HepG2 (cell line): ENCODE data around the gene JMJD6. TPM values are rescaled to one million over a fixed set of nuclear protein-coding genes. Genes with fewer than 3 reads are reported as not detected.
A peak's percentile ranks its signal among the peaks of the same experiment; 100 is the strongest.

Source experiments
- ATF1 ChIP-seq: IDR thresholded peaks from 2 replicates; pipeline ENCODE4 v1.6.1; 2016; ENCODE audit warnings: mild to moderate bottlenecking, control low read depth
- CEBPG ChIP-seq: IDR thresholded peaks from 2 replicates; pipeline ENCODE4 v1.6.1; 2016
- FOSL2 ChIP-seq: sonication (generic); formaldehyde crosslinking; IDR thresholded peaks from 2 replicates; pipeline ENCODE4 v1.4.0; 2020; ENCODE audit warnings: missing genetic modification reagents
- KMT2A ChIP-seq: sonication (generic); formaldehyde crosslinking; IDR thresholded peaks from 2 replicates; pipeline ENCODE4 v1.4.0; 2020; ENCODE audit warnings: missing genetic modification reagents
- MYC ChIP-seq: sonication (generic); formaldehyde crosslinking; IDR thresholded peaks from 2 replicates; pipeline ENCODE4 v1.9.0; 2021; ENCODE audit warnings: missing genetic modification reagents, borderline replicate concordance
- NR2C2 ChIP-seq: sonication (generic); formaldehyde crosslinking; IDR thresholded peaks from 2 replicates; pipeline ENCODE4 v1.4.0; 2020; ENCODE audit warnings: missing genetic modification reagents, mild to moderate bottlenecking, moderate library complexity, borderline replicate concordance
- NR2F1 ChIP-seq, 2 experiments: fragments of 450-650 bp in 1 of 2; formaldehyde crosslinking in 1 of 2; IDR thresholded peaks; 2 replicates each; pipeline versions ENCODE4 v1.5.0 to v1.6.1; 2016 to 2020; ENCODE audit warnings: mild to moderate bottlenecking in 1 of 2, missing compliant biosample characterization in 1 of 2, missing genetic modification reagents in 1 of 2, moderate library complexity in 1 of 2
- PHF21A ChIP-seq: sonication (generic); formaldehyde crosslinking; IDR thresholded peaks from 2 replicates; pipeline ENCODE4 v1.5.0; 2020; ENCODE audit warnings: mild to moderate bottlenecking, missing genetic modification reagents
- TAF15 ChIP-seq: fragments of 200-400 bp; formaldehyde crosslinking; IDR thresholded peaks from one replicate; pipeline ENCODE4 v1.6.1; 2018; ENCODE audit warnings: mild to moderate bottlenecking, low read depth, low read length; ENCODE audit not compliant: poor library complexity, severe bottlenecking
- ZC3H13 ChIP-seq: sonication (generic); formaldehyde crosslinking; IDR thresholded peaks from 2 replicates; pipeline ENCODE4 v1.8.1; 2023; ENCODE audit warnings: mild to moderate bottlenecking, missing genetic modification reagents, moderate library complexity
- ZMYM4 ChIP-seq: sonication (generic); formaldehyde crosslinking; IDR thresholded peaks from 2 replicates; pipeline ENCODE4 v1.8.1; 2023; ENCODE audit warnings: mild to moderate bottlenecking, missing genetic modification reagents
- ZNF224 ChIP-seq: sonication (generic); formaldehyde crosslinking; IDR thresholded peaks from 2 replicates; pipeline ENCODE4 v1.5.0; 2020; ENCODE audit warnings: mild to moderate bottlenecking, missing genetic modification reagents
- ZNF333 ChIP-seq: sonication (generic); formaldehyde crosslinking; IDR thresholded peaks from 2 replicates; pipeline ENCODE4 v1.4.0; 2020; ENCODE audit warnings: mild to moderate bottlenecking, missing genetic modification reagents, borderline replicate concordance
- ZNF781 ChIP-seq: sonication (generic); formaldehyde crosslinking; IDR thresholded peaks from 2 replicates; pipeline ENCODE4 v1.5.1; 2020; ENCODE audit warnings: borderline replicate concordance, mild to moderate bottlenecking, missing genetic modification reagents; ENCODE audit errors: not compliant biosample characterization
- polyA plus RNA-seq, 8 experiments: library from polyadenylated mRNA; depleted of rRNA in 3 of 8; stranded (reverse) in 7 of 8; unstranded in 1 of 8; fragments of >200 nt; fragmentation: Illumina TruSeq in 4 of 8; extraction: Trizol in 4 of 8; gene quantifications; 2 replicates each; pipeline versions ENCODE4 v1.2.1 to v1.2.3, GENCODE V29; 2011 to 2016; ENCODE audit warnings: low read depth in 4 of 8, missing spikeins in 1 of 8, mixed read lengths in 1 of 8; ENCODE audit not compliant: insufficient read depth in 1 of 8
- total RNA-seq, 5 experiments: library from RNA; depleted of rRNA; stranded (reverse); fragments of >200 nt; fragmentation: Illumina TruSeq; extraction: Trizol; gene quantifications; 2 replicates each; pipeline ENCODE4 v1.2.3, GENCODE V29; 2016; ENCODE audit warnings: low read depth in 1 of 5
- TF ChIP-seq, protein P1 (sequence below): sonication (generic); formaldehyde crosslinking; IDR thresholded peaks from 2 replicates; pipeline ENCODE4 v1.4.0; 2020; ENCODE audit warnings: missing genetic modification reagents, borderline replicate concordance
- TF ChIP-seq, protein P2 (sequence below): sonication (generic); formaldehyde crosslinking; IDR thresholded peaks from 2 replicates; pipeline ENCODE4 v1.4.0; 2020; ENCODE audit warnings: missing genetic modification reagents
- TF ChIP-seq, protein P3 (sequence below): sonication (generic); formaldehyde crosslinking; IDR thresholded peaks from 2 replicates; pipeline ENCODE4 v1.8.1; 2023; ENCODE audit warnings: mild to moderate bottlenecking, missing genetic modification reagents
- TF ChIP-seq, protein P4 (sequence below): sonication (generic); formaldehyde crosslinking; IDR thresholded peaks from 2 replicates; pipeline ENCODE4 v1.8.0; 2022; ENCODE audit warnings: mild to moderate bottlenecking, missing genetic modification reagents, moderate library complexity
- TF ChIP-seq, protein P5 (sequence below): sonication (generic); IDR thresholded peaks from 2 replicates; pipeline ENCODE4 v1.6.1; 2016; ENCODE audit warnings: low read depth, borderline replicate concordance
- TF ChIP-seq, protein P6 (sequence below): sonication (generic); formaldehyde crosslinking; IDR thresholded peaks from 2 replicates; pipeline ENCODE4 v1.5.1; 2020; ENCODE audit warnings: mild to moderate bottlenecking, missing genetic modification reagents, borderline replicate concordance
- TF ChIP-seq, protein P7 (sequence below): sonication (generic); formaldehyde crosslinking; IDR thresholded peaks from 2 replicates; pipeline ENCODE4 v1.9.0; 2021; ENCODE audit warnings: missing genetic modification reagents, borderline replicate concordance

JMJD6 gene
- total and polyA plus RNA-seq, 2 of the 13 experiments (the other 11 are each of a cell fraction or from before 2014, with no cell fraction given), result 33.6 to 41.0 TPM

DNA sequence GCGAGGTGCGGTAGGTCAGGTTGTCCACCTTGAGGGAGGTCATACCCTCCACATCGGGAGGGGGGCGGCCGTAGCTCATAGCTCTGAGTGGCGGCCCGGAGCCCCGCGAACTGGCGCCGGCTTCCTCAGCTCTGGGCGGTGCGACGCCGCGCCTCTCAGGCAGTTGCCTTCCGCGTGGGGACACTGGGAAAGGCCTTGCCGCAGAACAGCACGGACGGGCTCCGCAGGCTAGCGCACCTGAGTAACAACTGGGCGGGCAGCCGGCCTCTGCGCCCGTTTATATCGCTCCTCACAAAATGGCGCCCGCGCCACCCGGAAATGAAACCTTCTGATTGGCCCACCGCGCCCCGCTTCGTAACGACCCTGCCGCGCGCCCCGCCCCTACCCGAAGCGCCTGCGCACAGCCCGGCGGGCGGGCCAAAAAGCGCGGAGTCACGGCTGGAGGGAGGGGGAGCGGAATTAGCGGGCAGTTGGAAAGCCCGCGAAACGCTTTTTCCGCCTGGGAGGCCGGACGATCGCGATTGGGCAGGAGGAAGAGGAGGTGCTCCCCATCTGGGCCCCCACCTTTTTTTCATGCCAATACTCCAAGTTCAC lies 10.8 kb upstream of the JMJD6 start, which contains the start of gene SRSF2 (continued):
- TF ChIP-seq, protein P1, sequence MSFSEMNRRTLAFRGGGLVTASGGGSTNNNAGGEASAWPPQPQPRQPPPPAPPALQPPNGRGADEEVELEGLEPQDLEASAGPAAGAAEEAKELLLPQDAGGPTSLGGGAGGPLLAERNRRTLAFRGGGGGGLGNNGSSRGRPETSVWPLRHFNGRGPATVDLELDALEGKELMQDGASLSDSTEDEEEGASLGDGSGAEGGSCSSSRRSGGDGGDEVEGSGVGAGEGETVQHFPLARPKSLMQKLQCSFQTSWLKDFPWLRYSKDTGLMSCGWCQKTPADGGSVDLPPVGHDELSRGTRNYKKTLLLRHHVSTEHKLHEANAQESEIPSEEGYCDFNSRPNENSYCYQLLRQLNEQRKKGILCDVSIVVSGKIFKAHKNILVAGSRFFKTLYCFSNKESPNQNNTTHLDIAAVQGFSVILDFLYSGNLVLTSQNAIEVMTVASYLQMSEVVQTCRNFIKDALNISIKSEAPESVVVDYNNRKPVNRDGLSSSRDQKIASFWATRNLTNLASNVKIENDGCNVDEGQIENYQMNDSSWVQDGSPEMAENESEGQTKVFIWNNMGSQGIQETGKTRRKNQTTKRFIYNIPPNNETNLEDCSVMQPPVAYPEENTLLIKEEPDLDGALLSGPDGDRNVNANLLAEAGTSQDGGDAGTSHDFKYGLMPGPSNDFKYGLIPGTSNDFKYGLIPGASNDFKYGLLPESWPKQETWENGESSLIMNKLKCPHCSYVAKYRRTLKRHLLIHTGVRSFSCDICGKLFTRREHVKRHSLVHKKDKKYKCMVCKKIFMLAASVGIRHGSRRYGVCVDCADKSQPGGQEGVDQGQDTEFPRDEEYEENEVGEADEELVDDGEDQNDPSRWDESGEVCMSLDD (CRISPR knock-in tag), result peak; percentile 58
- TF ChIP-seq NR2C2 (CRISPR knock-in tag) (peak; percentile 98), FOSL2 (CRISPR knock-in tag) (peak; percentile 68; the same call in 1 of the 2 replicates), MYC (CRISPR knock-in tag) (peak; percentile 90), KMT2A (CRISPR knock-in tag) (peak; percentile 92), ZNF333 (CRISPR knock-in tag) (peak; percentile 83; the same call in 1 of the 2 replicates), ZNF781 (CRISPR knock-in tag) (peak; percentile 97), TAF15 (no peak), ZMYM4 (CRISPR knock-in tag) (peak; percentile 94), PHF21A (CRISPR knock-in tag) (peak; percentile 91), ZC3H13 (CRISPR knock-in tag) (peak; percentile 83; the same call in 1 of the 2 replicates), NR2F1 (CRISPR knock-in tag; IDR thresholded peaks at IDR 0.05) (peak; percentile 23 to 42; a peak in 2 of 4 replicates), ATF1 (CRISPR knock-in tag) (peak; percentile 51; the same call in 1 of the 2 replicates), ZNF224 (CRISPR knock-in tag) (peak; percentile 95), CEBPG (CRISPR knock-in tag) (peak; percentile 62)
- TF ChIP-seq, protein P2, sequence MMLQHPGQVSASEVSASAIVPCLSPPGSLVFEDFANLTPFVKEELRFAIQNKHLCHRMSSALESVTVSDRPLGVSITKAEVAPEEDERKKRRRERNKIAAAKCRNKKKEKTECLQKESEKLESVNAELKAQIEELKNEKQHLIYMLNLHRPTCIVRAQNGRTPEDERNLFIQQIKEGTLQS, result no peak
- TF ChIP-seq, protein P3, sequence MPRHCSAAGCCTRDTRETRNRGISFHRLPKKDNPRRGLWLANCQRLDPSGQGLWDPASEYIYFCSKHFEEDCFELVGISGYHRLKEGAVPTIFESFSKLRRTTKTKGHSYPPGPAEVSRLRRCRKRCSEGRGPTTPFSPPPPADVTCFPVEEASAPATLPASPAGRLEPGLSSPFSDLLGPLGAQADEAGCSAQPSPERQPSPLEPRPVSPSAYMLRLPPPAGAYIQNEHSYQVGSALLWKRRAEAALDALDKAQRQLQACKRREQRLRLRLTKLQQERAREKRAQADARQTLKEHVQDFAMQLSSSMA (CRISPR knock-in tag), result peak; percentile 91
- TF ChIP-seq, protein P4, sequence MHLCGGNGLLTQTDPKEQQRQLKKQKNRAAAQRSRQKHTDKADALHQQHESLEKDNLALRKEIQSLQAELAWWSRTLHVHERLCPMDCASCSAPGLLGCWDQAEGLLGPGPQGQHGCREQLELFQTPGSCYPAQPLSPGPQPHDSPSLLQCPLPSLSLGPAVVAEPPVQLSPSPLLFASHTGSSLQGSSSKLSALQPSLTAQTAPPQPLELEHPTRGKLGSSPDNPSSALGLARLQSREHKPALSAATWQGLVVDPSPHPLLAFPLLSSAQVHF (CRISPR knock-in tag), result peak; percentile 97
- TF ChIP-seq, protein P5, sequence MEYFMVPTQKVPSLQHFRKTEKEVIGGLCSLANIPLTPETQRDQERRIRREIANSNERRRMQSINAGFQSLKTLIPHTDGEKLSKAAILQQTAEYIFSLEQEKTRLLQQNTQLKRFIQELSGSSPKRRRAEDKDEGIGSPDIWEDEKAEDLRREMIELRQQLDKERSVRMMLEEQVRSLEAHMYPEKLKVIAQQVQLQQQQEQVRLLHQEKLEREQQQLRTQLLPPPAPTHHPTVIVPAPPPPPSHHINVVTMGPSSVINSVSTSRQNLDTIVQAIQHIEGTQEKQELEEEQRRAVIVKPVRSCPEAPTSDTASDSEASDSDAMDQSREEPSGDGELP, result peak; percentile 48; the same call in 1 of the 2 replicates
- TF ChIP-seq, protein P6, sequence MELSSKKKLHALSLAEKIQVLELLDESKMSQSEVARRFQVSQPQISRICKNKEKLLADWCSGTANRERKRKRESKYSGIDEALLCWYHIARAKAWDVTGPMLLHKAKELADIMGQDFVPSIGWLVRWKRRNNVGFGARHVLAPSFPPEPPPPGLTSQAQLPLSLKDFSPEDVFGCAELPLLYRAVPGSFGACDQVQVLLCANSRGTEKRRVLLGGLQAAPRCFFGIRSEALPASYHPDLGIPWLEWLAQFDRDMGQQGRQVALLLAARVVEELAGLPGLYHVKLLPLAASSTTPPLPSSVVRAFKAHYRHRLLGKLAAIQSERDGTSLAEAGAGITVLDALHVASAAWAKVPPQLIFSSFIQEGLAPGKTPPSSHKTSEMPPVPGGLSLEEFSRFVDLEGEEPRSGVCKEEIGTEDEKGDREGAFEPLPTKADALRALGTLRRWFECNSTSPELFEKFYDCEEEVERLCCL, result peak; percentile 96
- TF ChIP-seq, protein P7, sequence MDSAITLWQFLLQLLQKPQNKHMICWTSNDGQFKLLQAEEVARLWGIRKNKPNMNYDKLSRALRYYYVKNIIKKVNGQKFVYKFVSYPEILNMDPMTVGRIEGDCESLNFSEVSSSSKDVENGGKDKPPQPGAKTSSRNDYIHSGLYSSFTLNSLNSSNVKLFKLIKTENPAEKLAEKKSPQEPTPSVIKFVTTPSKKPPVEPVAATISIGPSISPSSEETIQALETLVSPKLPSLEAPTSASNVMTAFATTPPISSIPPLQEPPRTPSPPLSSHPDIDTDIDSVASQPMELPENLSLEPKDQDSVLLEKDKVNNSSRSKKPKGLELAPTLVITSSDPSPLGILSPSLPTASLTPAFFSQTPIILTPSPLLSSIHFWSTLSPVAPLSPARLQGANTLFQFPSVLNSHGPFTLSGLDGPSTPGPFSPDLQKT, result 0 out of 2 replicates have a peak, but pooled peaks have one; percentile 65
